Keratinocyte (primary cell): ENCODE results near the gene RAP1GAP. TPM values are rescaled to one million over a fixed set of nuclear protein-coding genes. Genes with fewer than 3 reads are reported as not detected.

Experiments used
- DNase-seq: peaks from one replicate; pipeline ENCODE4 v3.0.0-alpha.2; 2011; ENCODE audit warnings: low read depth, missing footprints, low spot score
- FAIRE-seq: peaks from 2 replicates; lab custom pipeline; 2011; peaks lifted over from hg19 to GRCh38; lab: Jason Lieb, UNC
- H2AFZ ChIP-seq: 2 replicates; pipeline ENCODE4 v1.6.0; 2012; ENCODE audit warnings: low read length, control low read depth, inconsistent platforms; ENCODE audit not compliant: control insufficient read depth
- H3K27ac ChIP-seq: 2 replicates; pipeline ENCODE4 v1.5.1; 2011; ENCODE audit warnings: low read length; ENCODE audit not compliant: control insufficient read depth, insufficient read depth
- H3K27me3 ChIP-seq: 3 replicates; pipeline ENCODE4 v1.6.0; 2011; ENCODE audit warnings: low read length; ENCODE audit not compliant: control insufficient read depth, insufficient read depth; ENCODE audit errors: extremely low read depth
- H3K36me3 ChIP-seq, 2 experiments: 2 replicates in 1 of 2; 3 replicates in 1 of 2; pipeline ENCODE4 v1.5.1; 2011; ENCODE audit warnings: low read length in 2 of 2, mild to moderate bottlenecking in 1 of 2; ENCODE audit not compliant: control insufficient read depth in 2 of 2, insufficient read depth in 2 of 2; ENCODE audit errors: extremely low read depth in 1 of 2
- H3K4me1 ChIP-seq: 3 replicates; pipeline ENCODE4 v1.5.1; 2011; ENCODE audit warnings: low read length; ENCODE audit not compliant: control insufficient read depth, insufficient read depth; ENCODE audit errors: extremely low read depth
- H3K4me2 ChIP-seq: 3 replicates; pipeline ENCODE4 v1.6.0; 2011; ENCODE audit warnings: low read depth, low read length; ENCODE audit not compliant: control insufficient read depth, insufficient read depth; ENCODE audit errors: extremely low read depth
- H3K4me3 ChIP-seq, 3 experiments: fragments of 200-600 bp in 1 of 3; sonication (generic) in 1 of 3; 2 replicates in 2 of 3; 3 replicates in 1 of 3; pipeline ENCODE4 v1.5.1; 2011 to 2016; ENCODE audit warnings: low read length in 3 of 3, mild to moderate bottlenecking in 3 of 3, control low read depth in 2 of 3, inconsistent platforms in 1 of 3, low read depth in 1 of 3, mixed read lengths in 1 of 3, mixed run types in 1 of 3, moderate library complexity in 1 of 3; ENCODE audit not compliant: control insufficient read depth in 2 of 3, insufficient read depth in 2 of 3; ENCODE audit errors: extremely low read depth in 1 of 3
- H3K79me2 ChIP-seq: 2 replicates; pipeline ENCODE4 v1.6.0; 2012; ENCODE audit warnings: low read length; ENCODE audit not compliant: control insufficient read depth, insufficient read depth
- H3K9ac ChIP-seq: 3 replicates; pipeline ENCODE4 v1.6.0; 2011; ENCODE audit warnings: low read length; ENCODE audit not compliant: control insufficient read depth, insufficient read depth; ENCODE audit errors: extremely low read depth
- H3K9me1 ChIP-seq: 3 replicates; pipeline ENCODE4 v1.6.0; 2011; ENCODE audit warnings: low read length; ENCODE audit not compliant: control insufficient read depth, insufficient read depth; ENCODE audit errors: extremely low read depth
- H3K9me3 ChIP-seq: 2 replicates; pipeline ENCODE4 v1.5.1; 2012; ENCODE audit warnings: low read depth, low read length; ENCODE audit not compliant: control insufficient read depth
- H4K20me1 ChIP-seq: 3 replicates; pipeline ENCODE4 v1.6.0; 2011; ENCODE audit warnings: low read length; ENCODE audit not compliant: control insufficient read depth, insufficient read depth; ENCODE audit errors: extremely low read depth
- CTCF ChIP-seq, 3 experiments: IDR thresholded peaks in 1 of 3; conservative IDR thresholded peaks in 1 of 3; optimal IDR thresholded peaks in 1 of 3; 2 replicates in 2 of 3; 3 replicates in 1 of 3; pipeline versions ENCODE3 to v1.5.1; 2011; ENCODE audit warnings: low read length in 3 of 3, mild to moderate bottlenecking in 3 of 3, moderate library complexity in 2 of 3, control low read depth in 1 of 3, inconsistent platforms in 1 of 3; ENCODE audit not compliant: insufficient read depth in 2 of 3; ENCODE audit errors: extremely low read depth in 1 of 3
- EZH2 ChIP-seq: IDR thresholded peaks from one replicate; pipeline ENCODE4 v1.6.1; 2012; ENCODE audit warnings: inconsistent platforms, mild to moderate bottlenecking, low read length, moderate library complexity
- dilution Hi-C: fragments of 300-500 bp; cut with MboI; formaldehyde crosslinking; loops from one replicate; pipeline ENCODE4 v1.7.0; 2020; ENCODE audit warnings: low sequenced_read_pairs; ENCODE audit not compliant: extremely low pct_ligation_motif_present
- polyA plus RNA-seq, 5 experiments: library from polyadenylated mRNA; depleted of rRNA in 3 of 5; stranded (reverse) in 3 of 5; stranded (forward) in 1 of 5; unstranded in 1 of 5; fragments of >200 nt; gene quantifications; 1 replicate in 1 of 5; 2 replicates in 3 of 5; 3 replicates in 1 of 5; pipeline versions ENCODE4 v1.2.1 to v1.2.3, GENCODE V29; 2011 to 2012; ENCODE audit warnings: missing spikeins in 2 of 5, low read depth in 1 of 5, low replicate concordance in 1 of 5

Gene RAP1GAP
- polyA plus RNA-seq, 1 donor (not counting 4 experiments of a cell fraction or from before 2014, with no cell fraction given), result 1.1 TPM

- Histone ChIP-seq H3K27me3 (peaks cover 4% of the 10 kb centered on the region), H3K79me2 (no peaks in the 10 kb centered on the region), H3K4me3 (no peak overlapping the region), H3K4me2 (no peak overlapping the region), H3K9me3 (no peaks in the 10 kb centered on the region), H3K4me1 (peaks cover 24% of the 10 kb centered on the region), H3K9ac (no peak overlapping the region), H2AFZ (no peak overlapping the region), H3K36me3 (no peaks in the 10 kb centered on the region), H3K9me1 (no peaks in the 10 kb centered on the region), H3K27ac (no peak overlapping the region), H4K20me1 (no peaks in the 10 kb centered on the region)
- no peak for FAIRE-seq
- no peak for DNase-seq
- no peak for TF ChIP-seq EZH2
- no peak for TF ChIP-seq CTCF (optimal IDR thresholded peaks at IDR 0.05 in 1 of 3, IDR thresholded peaks at IDR 0.05 in 1 of 3, conservative IDR thresholded peaks at IDR 0.05 in 1 of 3; ENCODE audit: extremely low read depth in 1 of 3, insufficient read depth in 2 of 3, low read length in 3 of 3)
- dilution Hi-C loops, result no loop called here
Observed at GRCh38 chr1:21634806-21635535, 34.2 kb downstream of the RAP1GAP start.

- no peaks in the 10 kb centered on the region for H3K9me3 ChIP-seq
- no peak overlapping the region for H3K4me3 ChIP-seq
- H3K4me2 ChIP-seq, result no peak overlapping the region
- peaks cover 19% of the 10 kb centered on the region for H3K4me1 ChIP-seq
- H3K27me3 ChIP-seq, result peaks cover 4% of the 10 kb centered on the region
- no peaks in the 10 kb centered on the region for H4K20me1 ChIP-seq
- dilution Hi-C loops, result no loop called here
- H3K27ac ChIP-seq, result no peak overlapping the region
- no peak for TF ChIP-seq CTCF (optimal IDR thresholded peaks at IDR 0.05 in 1 of 3, IDR thresholded peaks at IDR 0.05 in 1 of 3, conservative IDR thresholded peaks at IDR 0.05 in 1 of 3; ENCODE audit: extremely low read depth in 1 of 3, insufficient read depth in 2 of 3, low read length in 3 of 3)
- no peak for TF ChIP-seq EZH2
- no peaks in the 10 kb centered on the region for H3K79me2 ChIP-seq
- H2AFZ ChIP-seq, result no peak overlapping the region
- DNase-seq (no peak), FAIRE-seq (no peak)
- no peak overlapping the region for H3K9ac ChIP-seq
- no peaks in the 10 kb centered on the region for H3K36me3 ChIP-seq
- no peaks in the 10 kb centered on the region for H3K9me1 ChIP-seq
Observed at GRCh38 chr1:21633992-21634805, 35.0 kb downstream of the RAP1GAP start.
